C4-2B (cell line): Measurements from ENCODE around the gene NSUN4.

Experiments used
- CTCF ChIP-seq: fragments of 450-650 bp; conservative IDR thresholded peaks from 2 replicates; pipeline ENCODE4 v1.5.1; 2017; ENCODE audit warnings: mild to moderate bottlenecking
- ZFX ChIP-seq: fragments of 450-650 bp; IDR thresholded peaks from 2 replicates; pipeline ENCODE4 v1.6.1; 2017

- TF ChIP-seq CTCF (no peak), ZFX (no peak)
Observed at GRCh38 chr1:46369542-46370213, 29.1 kb downstream of the NSUN4 start.
